Stimulated activated naive CD8-positive, alpha-beta T cell treated with anti-CD3 and anti-CD28 coated beads, Interleukin-15, Interleukin-2, amounts not matched to agents 100 U/mL and 50 U/mL, for 24 hours (primary cell): ENCODE data around the gene MED6.

Experiments
- ATAC-seq: fragments of 150-1000 bp; cut with Tn5 transposase; one replicate; pipeline ENCODE4 v1.10.0; 2021
- DNase-seq: peaks from one replicate; pipeline ENCODE4 v3.0.0; 2021

Gene MED6

DNA sequence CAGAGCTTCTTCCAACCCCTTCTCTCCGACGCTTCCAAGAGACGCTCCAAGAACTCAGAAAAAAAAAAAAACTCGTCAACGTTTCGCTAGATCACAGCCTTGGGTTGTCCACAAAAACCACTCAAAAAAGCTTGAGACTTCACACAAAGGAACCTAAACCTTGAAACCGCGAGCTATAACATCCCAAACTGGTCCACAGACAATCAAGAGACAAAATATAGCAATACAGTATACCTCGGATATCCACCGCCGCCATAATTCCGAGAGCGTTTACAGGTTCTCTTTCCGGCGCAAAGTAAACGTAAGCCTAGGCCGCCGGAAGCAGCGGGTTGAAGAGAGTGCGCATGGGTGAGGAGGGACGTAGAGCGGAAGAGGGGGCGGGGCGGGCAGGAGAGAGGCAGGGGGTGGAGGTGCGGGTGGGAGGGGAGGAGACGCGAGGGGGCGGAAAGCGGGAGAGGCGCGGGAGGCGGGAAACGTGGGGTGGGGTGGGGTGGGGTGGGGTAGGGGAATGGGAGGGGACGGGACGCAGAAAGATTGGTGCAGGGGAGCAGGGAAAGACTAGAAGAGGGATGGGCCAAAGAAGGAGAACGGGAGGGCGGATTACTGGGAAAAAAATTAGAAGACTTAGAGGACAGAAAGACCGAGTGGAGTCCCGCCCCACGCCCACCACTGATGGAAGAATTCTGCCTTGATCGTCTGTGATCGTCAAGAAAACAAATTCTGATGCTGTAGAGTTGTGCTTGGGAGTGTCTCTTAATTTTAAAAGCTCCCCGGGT, at the start of gene MED6:
TSS of gene MED6 (minus strand) at position 274 of the 776 bp plus-strand sequence. CDS start at position 256, 18 bp downstream.
- peak; percentile 98 for ATAC-seq
- DNase-seq = peak; percentile 93

DNA sequence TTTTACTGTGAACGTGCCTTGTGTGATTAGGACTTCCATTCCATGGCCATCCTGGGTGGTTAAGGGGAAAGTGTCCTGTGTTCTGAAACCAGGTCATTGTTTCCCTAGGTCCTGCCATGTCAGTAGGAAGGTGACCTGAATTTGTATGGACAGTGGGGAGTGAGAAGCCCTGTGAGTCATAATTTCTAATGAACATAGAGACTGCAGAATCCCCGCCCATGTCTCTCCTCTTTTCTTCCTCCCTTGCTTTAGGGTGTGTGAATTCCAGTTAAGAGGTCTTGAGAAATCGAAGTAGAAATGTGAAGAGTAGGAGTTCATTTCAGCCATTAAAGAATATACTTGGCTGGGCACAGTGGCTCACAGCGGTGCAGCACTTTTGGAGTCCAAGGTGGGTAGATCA, 49.3 kb upstream of the MED6 start:
- ATAC-seq (no peak), DNase-seq (no peak)

GRCh38 chr14:70648346-70648745, 47.9 kb upstream of the MED6 start:
- ATAC-seq (no peak), DNase-seq (no peak)

DNA sequence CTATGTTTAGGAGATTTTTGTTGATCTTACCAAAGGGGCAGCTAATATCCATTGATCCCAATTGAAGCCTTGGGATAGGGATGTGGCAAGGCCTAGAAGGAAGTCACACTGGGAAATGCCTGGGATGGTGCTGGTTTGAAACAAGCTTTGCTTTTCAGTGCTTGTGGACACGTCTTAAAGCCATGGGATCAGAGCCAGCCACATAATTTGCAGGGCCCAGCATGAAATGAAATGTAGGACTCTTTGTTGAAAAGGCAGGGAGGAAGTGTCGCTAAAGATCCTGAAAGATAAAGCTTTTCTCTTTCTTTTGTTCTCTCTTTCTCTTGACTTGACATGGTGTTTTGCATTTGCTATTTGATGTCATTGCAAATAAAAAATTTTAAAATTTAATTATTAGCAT, 46.2 kb upstream of the MED6 start:
- no peak for ATAC-seq

DNA sequence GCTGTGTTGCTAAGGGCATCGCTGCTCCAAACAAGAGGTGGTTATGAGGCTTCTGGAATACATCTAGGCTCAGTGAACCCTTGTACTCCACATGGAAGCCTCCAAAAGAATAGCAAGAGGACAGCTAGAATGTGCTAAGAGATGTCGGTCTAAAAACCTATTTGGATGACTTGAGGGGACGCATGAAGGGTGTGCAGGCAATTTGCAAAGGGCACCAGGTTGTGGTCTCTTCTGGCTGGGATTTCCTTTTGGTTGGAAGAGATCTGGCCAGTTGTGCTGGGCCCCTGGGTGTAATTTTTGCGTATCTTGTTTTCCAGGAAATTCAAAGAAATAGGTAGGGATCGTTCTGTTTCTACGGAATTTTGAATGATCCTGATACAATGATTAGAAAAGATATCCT, 45.4 kb upstream of the MED6 start:
- no peak for ATAC-seq
- no peak for DNase-seq

More for the DNA sequence above, 46.2 kb upstream of the MED6 start:
- DNase-seq = no peak

DNA sequence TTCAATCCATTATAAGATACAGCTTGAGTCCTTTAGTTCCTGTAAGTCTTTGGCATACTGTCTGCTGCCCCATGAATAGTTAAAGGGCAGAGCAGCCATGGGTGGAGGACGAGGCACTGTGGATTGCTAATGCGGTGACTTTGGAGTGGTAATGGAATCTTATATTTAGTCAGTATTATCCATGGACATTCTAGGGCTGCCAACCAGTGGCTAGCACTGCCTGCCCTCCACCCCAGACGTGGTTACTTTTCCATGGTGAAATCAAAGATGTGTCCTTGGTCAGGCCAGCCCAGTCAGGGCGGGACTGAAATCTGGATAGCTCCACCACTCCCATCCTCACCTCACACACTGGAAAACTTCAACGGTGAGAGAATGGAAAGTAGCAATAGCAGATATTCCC, 43.5 kb upstream of the MED6 start:
- DNase-seq = no peak

DNA sequence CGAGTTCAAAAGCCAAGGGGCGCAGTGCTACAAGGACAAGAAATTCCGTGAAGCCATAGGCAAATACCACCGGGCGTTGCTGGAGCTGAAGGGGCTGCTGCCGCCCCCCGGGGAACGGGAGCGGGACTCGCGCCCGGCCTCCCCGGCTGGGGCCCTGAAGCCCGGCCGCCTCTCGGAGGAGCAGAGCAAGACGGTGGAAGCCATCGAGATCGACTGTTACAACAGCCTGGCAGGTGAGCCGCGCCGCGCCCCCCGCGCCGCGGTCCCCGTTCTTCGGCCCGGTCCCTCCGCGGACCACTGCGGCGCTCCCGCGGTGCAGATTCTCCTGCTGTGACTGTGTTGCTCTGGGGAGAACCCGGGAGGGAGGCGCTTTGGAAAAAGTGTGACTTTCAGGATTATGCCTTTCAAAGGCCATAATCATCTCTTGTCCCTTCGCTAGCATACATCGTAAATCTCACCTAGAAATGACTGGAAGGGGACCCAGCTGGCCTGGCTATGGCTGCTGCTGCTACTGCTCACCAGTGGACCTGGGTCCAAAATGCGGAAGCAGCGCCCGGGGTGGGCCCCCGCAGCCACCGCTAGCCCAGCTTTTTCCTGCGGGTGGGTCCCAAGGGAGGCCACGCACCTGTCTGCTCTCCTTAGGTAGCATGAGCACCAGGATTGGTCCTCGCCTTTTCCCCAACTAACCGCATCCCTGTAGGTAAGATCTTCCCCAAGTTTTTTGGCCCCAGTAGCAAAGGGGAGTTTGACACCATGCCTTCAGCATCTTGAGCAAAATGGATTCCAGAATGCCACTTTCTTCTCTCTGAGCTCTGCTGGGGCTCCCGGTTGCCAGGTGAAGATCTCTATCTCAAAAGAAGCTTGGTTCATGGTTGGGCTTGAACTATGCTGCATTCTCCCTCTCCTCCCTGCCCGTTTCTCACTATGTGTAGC, 42.1 kb upstream of the MED6 start:
- ATAC-seq (peak; percentile 20), DNase-seq (peak; percentile 55)

More for the DNA sequence above, 43.5 kb upstream of the MED6 start:
- no peak for ATAC-seq

DNA sequence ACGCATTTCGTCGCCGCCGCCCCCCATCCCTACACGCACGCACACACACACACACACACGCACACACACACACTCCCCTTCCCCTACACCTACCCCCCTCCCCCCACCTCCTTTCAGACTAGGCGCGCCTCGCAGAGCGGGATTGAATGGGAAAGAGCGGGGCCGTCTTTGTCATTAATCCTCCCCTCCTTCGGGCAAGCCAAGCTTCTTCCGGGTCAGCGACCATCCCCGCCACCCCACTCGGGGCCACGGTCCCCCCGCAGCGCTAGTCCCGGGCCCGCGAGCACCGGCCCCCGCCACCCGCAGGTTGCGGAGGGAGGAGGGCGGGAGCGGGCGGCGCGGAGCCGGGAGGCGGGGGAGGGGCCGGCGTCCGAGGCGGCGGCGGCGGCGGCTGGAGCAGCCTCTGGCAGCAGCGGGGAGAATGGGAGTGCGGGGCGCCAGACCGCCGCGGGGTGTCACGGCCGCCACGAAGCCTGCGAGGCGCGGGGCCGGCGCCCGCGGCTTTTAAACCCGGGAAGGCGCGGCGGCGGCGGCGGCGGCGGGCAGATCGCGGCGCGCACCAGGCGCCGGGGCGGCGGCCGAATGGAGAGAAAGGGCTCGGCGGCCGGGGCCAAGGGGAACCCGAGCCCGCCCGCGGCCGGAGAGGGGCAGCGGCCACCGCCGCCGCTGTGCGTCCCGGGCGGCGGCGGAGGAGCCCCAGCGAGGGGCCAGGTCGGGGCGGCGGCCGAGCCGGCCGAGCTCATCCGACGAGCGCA, 41.3 kb upstream of the MED6 start, which contains the start of gene TTC9:
TSS of gene TTC9 (plus strand) at position 369 of the 755 bp plus-strand sequence. CDS start at position 583, 214 bp downstream.
- DNase-seq = peak; percentile 43
- peak; percentile 9 for ATAC-seq

DNA sequence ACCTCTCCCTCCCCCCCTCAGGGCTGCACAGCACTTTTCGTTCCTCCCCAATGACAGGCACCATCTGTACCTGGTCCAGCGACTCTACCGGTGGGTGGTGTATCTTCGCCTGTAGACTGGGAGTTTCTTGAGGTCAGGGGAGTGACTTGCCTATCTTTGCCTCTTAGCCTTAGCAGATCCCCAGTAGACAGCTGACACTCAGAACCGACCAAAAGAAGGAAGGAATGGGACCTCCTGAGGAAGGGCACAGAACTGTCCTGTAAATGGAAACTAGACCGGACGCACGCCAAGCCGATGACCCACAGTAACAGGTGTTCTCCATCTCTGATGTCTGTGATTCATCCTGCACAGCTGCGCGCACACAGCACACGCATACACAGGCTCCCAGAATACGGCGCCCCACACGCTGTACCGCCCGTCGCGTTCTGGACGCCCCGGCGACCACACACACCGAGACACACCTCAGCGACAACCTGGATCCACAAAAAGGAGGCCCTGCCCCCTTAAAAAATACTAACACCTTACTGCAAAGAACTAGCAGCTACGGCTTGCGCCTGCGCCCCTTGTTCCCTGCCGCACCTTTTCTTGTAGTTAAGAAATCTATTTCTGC, 40.6 kb upstream of the MED6 start:
- ATAC-seq (peak; percentile 74), DNase-seq (peak; percentile 54)

GRCh38 chr14:70638416-70638815, 38.0 kb upstream of the MED6 start:
- no peak for ATAC-seq
- no peak for DNase-seq

- no peak for DNase-seq
- ATAC-seq = peak; percentile 68
Observed at GRCh38 chr14:70635971-70636595, 35.6 kb upstream of the MED6 start.

- ATAC-seq (no peak), DNase-seq (no peak)
Observed at GRCh38 chr14:70631948-70632347, 31.5 kb upstream of the MED6 start.

DNA sequence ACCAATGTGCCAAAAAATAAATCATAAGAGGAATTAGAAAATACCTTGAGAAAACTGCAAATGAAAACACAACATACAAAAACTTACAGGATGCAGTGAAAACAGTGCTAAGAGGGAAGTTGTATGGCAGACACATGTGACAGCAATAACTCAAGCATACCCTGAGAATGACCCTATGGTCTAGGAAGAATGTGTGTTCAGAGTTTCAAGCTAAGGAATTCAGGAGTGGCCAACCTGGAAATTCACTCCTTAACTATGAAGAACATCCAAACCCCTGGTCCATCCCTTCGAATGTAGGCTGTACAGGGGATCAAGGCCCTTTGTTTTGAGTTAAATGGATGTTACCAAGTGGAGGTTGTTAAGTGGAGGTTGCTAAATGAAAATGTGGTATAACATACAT, 24.5 kb upstream of the MED6 start:
- DNase-seq (no peak), ATAC-seq (no peak)

DNA sequence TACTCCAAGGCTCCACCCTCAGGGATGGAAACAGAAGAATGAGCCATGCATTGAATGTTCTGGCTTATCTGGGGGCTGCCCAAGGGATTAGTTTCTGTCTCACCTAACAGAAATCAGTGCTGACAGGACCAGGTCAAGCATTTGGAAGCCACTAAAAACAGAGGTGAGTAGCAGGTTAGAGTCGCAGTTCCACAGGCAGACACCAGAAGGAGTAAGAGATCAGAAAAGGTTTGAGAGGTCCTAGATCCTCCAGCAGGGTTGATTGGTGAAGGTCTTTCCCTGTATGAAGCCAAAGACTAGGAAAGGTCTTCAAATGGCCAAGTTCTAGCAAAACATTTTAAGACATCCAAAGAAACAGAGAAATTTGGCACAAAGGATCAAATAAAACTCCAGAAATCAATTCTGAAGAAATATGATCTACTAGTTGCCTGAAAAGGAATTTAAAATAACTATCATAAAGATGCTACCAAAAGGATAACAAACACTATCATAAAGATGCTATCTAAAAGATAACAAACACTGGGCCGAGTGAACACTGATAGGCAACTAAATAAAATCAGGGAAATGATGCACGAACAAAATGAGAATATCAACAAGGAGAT, 21.8 kb upstream of the MED6 start:
- peak; percentile 45 for DNase-seq
- ATAC-seq = peak; percentile 52

DNA sequence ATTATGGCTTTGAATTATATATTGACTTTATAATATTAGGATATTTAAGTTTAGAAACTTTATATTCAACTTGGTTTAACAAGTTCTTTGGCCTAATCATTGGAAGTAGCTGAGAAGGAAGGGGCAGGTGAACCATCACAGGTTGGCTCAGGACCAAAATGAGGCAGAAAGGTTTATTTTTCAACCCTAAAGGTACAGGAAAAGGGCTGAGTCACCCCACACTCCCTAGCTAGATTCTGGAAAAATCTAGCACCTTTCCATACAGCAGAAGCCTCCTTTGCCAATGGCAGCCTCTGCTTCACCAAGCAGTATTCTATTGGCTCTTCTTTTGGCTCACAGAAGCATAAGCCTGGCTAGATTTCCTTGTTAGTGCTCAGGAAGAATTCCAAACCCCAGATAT, 19.3 kb upstream of the MED6 start:
- ATAC-seq = no peak
- DNase-seq = no peak

GRCh38 chr14:70618314-70618713, 17.9 kb upstream of the MED6 start:
- no peak for ATAC-seq
- no peak for DNase-seq

DNA sequence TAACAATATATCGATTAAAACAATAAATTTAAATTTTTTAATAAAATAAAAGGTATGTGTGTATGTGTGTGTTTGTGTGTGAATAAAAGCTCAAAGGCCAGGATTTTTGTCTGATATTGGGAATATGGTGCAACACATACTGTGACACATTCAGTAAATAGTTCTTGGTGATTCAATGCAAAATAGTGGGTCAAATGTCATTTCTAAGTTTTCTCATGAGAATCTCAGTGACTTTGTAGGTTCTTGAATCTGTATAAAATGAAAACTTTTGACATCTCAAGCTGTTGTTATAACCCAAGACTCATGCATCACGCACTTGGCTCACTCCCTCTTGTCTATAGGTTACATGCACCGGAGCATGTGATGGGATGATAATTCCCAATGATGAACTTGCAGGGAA, 16.2 kb upstream of the MED6 start:
- ATAC-seq (no peak), DNase-seq (no peak)

DNA sequence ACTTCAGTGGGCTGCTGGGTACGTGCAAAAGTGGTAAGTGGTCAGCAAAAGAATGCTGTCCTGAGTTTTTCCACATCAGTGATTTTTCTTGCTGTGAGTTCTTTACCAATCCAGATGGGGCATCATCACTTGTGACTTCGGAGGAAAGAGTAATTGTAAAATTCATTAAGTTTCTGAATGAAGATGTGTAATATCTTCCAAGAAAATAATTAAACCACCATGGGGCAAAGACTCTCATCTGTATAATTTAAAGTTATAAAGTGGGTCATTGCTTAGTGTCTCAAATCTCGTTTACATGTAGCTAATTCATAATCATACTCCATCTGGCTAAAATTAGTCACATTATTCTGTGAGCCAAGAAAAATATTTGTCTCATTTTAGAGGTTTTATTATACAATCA, 10.8 kb upstream of the MED6 start:
- DNase-seq (no peak), ATAC-seq (no peak)

DNA sequence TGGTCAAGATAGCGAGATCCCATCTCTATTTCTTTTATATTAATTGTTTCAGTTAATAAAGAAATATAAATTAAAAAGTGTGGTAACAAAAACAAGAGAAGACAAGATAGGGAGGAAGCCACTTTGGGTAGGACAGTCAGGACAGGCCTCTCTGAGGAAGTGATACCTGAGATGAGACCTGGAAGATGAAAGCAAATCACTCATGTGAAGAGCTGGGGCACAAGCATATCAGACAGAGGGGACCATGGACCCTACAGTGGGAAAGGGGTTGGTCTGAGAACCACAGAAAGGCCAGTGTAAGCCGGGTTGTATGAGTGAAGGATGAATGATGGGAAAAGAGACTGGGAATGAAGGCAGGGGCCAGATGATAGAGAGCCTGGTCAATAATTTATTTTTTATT, 1.8 kb upstream of the MED6 start:
- no peak for DNase-seq
- no peak for ATAC-seq

GRCh38 chr14:70601162-70601561, 707 bp upstream of the MED6 start:
- DNase-seq (no peak), ATAC-seq (no peak)

DNA sequence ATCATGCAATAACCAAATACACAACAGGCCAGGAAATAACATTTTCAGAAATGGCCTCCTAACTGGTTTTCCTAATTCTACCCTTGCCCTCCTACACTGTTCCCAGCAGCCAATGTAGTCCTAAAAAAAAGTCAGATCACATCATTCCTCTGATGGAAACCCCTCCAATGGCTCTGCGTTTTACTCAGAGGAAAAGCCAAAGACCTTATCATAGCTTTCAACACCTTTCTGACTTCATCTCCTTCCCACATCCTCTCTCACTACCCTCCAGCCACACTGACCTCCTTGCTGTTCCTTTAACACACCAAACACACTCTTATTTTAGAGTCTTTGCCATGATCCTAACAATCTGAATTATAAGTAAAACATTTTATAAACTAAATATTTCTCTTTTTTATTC, 1.1 kb downstream of the MED6 start:
- DNase-seq (no peak), ATAC-seq (no peak)
